Mesenteric fat pad (tissue), 1 donor: ENCODE data around the gene PPP3CA. TPM values are rescaled to one million over a fixed set of nuclear protein-coding genes. Genes with fewer than 3 reads are reported as not detected.
"Not testable (repeated sequence)": the region's sequence is repeated elsewhere in the genome, so short reads cannot be mapped to it uniquely, and the experiment has no call there.

Experiments
- DNase-seq: peaks from one replicate; pipeline ENCODE4 v3.0.0-alpha.2; 2020; ENCODE audit warnings: low spot score
- total RNA-seq: library from RNA; stranded (reverse); fragmentation: NEBNext Ultra II Directional; extraction: Animal tissue kit (Norgen Biotek cat#: 25700); gene quantifications from one replicate; pipeline ENCODE4 v1.2.1, GENCODE V29; 2021
- donor health status: DM: yes; HTN: yes; CAD: no.

Gene PPP3CA
- total RNA-seq, 1 donor from 2014 or later: 50.2 TPM

DNA sequence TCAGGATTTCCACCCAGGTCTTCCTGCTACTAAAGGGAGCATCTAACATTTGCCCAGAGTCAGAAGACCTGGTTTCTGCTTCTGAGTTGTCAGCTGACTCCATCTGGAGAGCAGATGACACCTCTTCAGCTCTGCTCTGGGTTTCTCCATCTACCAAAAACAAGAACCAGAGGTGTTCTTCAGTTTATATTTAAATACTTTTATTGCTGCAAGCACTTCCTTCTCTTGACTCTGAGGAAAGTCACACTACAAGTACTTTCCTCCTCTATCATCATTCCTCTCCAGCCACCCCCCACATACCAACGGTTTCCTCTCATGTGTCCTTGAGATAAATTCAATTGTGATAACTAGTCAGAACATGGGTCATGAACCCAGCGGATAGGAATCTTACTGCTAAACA is 88.4 kb downstream of the PPP3CA start:
- no peak for DNase-seq

DNA sequence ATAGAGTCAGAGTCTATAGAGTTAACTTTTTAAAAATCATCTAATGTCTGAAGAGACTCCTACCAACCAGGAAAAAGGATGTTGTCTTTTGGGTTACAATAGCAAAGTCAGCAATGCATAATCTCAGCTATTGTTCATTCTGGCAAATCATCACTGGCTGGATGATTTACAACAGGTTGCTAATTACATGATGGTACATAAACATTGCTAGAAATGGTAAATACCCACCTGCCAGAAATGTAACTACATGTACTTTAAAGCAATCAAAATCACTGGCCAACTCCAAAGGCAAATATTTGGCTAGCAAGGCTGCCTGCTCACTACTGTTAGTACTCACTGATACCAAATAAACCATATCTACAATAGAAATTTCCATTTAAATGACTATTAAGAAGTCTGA is 91.1 kb downstream of the PPP3CA start:
- no peak for DNase-seq

DNA sequence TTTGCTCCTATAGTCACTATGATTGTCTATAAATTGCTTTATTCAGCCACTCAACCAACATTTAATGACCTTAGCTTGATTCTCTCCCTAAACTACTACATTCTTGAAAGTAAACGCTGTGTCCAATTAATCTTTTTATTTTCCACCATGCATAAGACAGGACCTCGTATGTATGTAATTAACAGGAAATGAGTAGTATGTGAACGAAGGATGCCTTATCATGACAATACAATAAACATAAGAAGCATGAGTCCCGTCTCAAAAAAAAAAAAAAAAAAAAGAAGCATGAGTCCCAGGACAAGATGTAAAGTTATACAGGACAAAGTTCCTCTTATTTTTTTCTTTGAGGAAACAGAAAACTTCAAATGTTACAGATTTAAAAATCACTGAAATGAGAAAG is 92.5 kb downstream of the PPP3CA start:
- no peak for DNase-seq

DNA sequence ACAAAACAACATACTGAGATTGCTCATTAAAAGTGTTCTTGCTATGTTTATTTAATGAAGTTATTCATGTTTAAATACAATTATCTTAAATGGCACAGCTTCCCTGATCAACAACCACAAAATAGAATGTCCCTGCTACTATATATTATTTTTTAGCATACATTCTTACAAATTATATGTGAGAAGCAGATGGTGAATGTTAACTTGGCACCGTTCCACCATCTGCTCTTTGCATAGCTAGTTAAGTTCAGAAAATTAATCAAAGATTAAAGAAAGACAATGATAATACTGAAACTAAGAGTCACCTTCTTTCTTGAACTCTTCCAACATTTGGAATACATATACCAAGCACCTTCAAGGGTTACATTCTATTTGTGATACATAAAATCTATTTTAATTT is 94.2 kb downstream of the PPP3CA start:
- no peak for DNase-seq

DNA sequence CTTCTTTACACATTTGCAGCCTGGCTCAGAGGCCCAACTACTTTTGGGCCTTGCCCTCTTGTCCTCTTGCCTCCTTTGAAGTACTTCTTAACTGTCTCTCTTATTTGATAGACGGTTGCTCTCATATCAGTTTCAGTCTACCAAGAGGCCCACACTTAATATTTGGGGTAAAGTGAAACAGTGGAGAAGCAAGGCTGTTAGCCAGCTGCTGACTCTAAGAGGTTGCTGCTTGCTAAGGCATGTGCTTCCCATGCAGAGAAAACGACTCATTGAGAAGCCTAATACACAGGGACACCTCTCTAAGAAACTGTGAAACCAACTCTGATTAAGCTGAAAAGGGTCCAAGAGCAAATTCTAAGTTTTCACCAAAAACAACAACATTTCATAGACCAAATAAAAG is 94.6 kb downstream of the PPP3CA start:
- DNase-seq: no peak

DNA sequence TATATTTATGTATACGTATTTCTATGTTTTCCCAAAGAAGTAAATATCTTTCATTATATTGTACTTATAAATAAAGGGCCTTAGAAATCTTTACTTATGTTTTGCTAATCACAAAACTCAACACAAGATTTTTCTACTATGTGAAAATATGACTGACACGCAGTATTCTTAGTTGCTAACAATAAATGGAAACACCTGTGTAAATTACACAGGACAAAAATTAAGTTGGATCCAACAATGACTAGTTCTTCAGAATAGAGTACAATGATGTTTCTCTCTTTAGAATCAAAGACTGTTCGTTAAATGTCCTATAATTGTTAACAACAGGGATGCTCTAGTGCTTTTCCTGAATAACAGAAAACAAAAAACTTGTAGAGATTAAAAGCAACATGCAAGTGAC is 96.1 kb downstream of the PPP3CA start:
- no peak for DNase-seq

DNA sequence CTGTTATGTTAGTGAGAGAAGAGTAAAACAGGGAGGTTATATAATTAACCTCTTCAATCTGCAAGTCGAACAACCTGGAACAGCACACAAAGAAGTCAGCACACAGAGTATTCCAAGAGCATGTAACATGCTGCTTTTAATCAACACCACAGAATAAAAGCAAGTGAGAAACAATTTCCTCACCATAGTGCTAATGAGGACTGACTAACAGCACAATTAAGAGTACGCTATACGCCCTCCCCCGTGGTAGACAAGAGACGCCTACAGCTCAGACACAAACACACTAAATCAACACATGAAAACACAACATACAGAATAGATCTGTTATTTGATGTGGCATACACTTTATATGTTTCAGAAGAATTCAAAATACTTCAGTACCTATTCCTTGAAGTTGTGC is 103.0 kb downstream of the PPP3CA start:
- DNase-seq: no peak

DNA sequence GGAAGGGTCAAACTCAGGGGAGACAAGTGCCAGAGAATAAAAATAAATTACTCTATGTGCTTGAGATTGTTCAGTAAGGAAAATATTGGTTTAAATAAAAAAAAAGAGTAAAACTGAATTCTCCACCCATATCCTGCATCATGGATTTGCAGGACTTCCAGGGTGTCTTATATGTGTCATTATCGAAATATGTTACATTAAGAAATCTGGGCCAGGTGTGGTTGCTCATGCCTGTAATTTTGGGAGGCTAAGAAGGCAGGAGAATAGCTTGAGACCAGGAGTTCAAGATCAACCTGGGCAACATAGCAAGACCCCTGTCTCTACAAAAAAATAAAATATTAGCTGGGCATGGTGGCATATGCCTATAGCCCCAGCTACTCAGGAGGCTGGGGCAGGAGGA is 104.9 kb downstream of the PPP3CA start:
- DNase-seq: no peak

DNA sequence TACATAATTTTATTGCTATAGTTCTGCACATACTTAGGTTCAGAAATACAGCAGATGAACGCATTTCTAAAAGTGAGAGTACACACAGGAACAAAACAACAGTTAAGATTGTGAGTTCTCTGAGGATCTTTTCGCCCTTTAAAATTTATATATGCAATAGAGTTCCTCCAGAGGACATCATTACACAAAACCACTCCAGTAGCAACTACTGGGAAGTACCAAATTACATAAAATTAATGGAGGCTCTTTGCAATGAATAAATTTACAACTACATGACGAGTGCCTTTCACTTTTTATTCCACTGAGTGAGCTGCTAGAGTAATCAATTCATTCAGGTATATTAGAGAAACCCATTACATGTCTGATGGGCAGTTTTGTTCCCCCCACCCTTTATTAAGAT is 107.2 kb downstream of the PPP3CA start:
- DNase-seq: no peak

DNA sequence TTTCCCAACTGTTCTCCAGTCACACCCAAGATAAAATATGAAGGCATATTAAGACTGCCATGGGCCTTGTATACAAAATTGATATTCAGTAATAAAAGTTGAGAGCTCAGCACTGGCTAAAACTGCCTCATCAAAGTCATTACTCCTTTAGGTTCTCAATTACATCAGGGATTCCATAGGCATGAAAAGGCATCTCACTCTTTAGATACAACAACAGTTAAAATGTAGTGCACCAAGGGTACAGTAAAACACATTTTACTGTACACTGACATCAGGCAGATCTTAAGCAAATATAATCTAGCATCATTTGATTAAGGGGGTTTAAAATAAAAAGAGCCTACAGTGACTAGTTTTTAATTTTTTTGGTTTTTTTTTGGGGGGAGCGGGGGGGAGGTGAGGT is 107.7 kb downstream of the PPP3CA start:
- no peak for DNase-seq

DNA sequence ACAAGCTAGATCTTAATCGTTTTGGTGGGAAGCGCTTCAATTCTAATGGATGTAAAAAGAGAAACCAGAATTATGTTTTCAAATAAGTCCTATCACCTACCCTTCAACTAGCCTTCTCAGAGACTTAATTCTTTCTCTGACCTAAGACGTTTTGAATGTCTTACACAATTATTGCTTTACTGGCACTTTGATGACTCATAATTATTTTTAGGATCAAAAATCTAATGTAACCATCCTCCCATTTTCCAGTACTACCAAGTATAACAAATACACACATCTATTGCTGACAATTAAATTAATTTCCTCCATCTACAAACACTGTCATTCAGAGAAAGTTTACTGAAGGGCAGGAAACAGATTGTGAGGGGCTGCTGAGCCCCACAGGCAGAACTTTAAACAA is 108.6 kb downstream of the PPP3CA start:
- DNase-seq: no peak

DNA sequence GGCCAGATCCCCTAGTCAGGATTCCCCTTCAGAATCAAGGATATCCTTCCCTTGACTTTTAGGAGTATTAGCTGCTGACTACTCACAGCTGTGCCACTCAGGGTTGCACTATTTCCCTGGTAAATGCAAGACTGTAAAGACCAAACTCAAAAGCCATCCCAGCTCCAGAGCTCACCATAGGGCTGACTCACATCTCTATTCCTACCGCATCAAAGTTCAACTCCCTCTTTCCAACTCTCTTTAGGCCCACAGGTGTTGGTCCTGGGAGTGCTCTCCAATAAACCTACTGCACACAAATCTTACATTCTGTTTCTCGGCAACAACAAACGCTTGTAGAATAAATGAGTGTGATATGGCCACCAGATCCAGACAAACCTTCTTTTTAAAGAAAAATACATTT is 109.6 kb downstream of the PPP3CA start:
- DNase-seq: no peak

DNA sequence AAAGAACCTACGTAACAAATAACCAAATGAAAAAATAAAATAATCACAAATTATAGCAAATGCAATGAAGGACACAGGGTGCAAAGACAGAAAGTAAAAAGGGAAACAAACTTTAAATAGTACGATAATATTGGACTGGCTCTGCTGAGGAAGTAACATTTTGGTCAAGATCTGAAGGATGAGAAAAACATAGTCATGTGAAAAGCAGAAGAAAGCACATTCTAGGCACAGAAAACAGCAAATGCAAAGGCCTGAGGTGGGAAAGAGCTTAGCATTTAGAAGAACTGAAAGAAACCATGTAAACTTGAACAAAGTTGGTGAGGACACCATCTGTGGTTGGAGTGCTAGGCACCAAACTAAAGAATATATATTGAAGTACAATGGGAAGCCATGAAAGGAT is 111.2 kb downstream of the PPP3CA start:
- DNase-seq: no peak

DNA sequence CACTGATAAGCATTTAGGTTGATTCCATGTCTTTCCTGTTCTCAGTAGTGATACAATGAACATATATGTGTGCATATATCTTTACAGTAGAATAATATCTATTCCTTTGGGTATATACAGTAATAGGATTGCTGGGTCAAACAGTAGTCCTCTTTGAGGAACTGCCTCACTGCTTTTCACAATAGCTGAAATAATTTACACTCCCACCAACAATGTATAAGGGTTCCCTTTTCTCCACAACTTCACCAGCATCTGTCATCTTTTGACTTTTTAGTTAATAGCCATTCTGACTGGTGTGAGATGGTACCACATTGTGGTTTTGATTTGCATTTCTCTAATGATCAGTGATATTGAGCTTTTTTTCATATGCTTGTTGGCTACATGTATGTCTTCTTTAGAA is 113.2 kb downstream of the PPP3CA start:
- not testable (repeated sequence) for DNase-seq

DNA sequence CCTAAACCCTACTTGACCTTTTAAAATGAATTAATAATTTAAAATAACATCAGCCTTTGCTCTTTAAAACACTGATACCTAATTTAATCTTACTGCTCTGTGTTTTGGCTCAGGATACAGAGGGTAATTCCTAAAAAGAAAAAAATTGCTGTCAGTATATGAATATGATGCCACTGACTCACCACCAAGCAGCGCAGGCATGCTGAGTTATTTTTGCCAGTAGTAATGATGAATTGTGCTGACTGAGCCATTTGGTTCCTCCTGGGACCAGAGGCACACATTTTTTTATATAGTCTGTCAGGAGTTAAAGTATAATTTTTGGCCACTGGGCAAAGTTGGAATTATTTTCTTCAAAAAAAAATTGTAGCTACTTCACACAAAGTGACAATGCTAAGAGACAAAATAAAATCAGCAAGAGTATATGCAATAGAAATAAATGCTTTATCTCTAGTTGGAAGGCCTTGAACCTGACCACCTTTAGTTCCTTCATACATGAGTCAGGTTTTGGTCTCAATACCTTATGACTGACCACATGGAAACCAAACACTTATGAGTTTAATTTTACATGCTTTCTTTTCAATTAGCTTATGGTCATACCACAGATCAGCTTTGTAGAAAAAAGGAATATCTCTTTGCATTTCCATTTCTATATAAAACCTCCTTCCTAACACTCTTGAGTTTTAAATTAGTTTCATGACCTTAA is 115.1 kb downstream of the PPP3CA start:
- no peak for DNase-seq

DNA sequence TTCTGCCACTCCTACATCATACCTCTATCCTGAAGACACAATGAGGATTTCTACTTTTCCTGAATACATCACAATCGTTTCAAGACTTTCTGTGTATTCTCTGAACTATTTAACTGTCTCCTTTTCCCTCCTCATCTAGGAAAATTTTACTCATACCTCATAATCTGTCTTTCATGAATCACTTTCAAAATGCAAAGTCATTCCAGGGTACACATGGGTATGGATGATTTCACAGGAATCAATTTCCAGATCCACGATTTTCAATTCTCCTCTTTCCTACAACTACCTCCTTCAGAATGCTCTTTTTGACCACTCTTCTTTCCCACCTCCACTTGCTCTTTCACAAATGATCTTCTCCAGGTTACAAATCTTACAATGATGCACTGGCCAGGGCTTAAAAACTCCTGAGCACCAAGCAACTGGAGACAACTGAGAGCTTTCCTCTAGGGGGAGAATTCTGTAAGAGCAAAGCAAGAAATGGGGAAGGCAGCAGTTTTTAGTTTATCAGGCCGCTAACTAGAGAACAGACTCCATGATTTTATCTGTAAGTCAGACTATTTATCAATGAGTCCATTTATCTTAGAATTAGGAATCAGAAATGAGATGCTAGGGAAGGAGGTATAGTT is 116.4 kb downstream of the PPP3CA start:
- DNase-seq: no peak

DNA sequence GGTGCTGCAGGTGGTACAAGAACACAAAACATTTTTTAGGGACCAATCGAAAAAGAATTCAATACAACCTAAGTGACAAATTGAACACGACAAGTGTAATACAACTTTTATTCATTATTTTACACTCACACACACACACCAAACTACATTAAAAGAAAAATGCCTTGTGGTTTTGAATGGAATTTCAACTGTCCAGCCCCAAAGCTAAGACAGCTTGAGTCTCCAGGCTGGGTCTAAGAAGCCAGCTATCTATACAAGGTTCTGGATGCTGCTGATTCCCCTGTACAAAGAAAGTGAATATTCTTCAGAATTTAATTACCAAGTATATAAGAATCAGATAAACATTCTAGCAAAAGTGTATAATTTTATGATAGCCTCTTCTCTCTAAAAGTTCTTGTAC is 118.2 kb downstream of the PPP3CA start:
- DNase-seq: no peak

DNA sequence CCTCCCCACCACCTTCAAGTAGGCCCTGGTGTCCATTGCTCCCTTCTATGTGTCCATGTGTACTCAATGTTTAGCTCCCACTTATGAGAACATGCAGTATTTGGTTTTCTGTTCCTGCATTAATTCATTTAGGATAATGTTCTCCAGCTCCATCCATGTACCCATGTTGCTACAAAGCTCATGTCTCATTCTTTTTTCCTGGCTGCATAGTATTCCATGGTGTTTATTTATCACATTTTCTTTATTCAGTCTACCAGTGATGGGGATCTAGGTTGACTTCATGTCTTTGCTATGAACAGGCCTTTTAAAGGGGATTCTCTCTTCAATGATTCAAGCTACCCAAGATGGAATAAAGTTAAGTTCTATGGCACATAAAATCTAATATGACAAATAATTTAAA is 119.6 kb downstream of the PPP3CA start:
- no peak for DNase-seq

DNA sequence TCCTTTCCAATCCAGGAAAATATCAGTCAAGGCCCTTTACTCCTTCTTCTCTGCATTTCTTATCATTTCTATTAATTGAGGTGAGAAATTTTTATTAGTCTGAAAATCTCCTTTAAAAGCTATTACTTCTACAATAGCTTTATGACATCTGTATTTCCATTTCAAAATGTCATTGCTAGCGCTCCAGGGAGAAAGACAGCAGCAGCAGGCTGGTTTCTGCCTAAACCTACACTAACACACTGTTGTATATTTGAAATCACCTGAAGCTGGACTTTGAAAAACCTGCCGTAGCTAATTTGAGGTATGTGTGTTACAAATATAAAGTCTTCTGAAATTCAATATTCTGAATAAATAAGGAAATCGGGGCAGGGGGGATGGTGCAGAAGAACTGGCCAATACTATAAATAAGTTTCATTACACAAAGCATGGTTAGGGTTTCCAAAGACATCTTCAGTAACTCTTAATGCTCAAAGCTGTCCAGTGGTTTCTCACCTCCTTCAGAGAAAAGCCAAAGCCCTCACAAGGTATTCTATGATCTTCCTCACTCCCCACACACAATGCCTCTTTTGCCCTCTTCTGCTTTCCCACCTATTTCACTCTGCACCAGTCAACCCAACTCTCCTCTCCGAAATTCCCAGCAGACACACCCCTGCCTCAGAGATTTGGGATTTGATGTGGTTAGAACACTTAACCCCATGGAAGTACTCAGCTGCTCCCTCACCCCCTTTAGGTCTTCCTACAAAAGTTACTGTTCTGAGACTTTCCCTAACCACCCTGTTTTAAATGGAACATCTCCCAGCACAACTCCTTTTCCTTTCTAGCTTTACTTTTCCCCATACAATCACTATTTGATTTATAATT is 122.7 kb downstream of the PPP3CA start:
- DNase-seq: no peak

DNA sequence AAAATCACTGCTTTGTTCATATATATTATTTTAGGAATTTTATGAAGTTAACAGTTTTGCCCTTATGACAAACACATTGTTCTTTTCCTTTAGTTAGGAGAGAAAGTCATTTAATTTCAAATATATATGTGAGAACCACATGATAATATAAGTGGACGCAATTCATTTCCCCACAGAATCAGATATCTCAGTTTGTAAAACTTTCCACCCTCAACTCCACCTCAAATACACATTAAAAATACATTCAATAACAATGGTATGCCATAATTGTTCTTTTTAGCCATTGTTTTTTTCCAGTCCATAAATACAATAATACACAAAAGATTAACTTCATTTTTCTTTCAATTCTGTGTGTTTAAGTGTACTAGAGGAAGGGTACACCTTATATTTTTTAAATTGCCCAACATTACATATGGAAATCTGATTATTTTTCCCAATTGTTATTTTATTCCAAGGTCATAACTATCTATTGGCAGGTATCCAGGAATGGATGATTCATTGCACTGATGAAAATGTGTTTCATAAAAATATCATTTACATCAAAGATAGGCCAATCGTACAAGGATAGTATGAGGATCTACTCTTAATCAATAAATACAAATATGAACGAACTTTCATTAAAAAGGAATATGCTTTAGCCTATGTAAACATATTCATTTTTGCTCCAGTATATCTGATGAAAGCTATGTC is 125.0 kb downstream of the PPP3CA start:
- DNase-seq: no peak

DNA sequence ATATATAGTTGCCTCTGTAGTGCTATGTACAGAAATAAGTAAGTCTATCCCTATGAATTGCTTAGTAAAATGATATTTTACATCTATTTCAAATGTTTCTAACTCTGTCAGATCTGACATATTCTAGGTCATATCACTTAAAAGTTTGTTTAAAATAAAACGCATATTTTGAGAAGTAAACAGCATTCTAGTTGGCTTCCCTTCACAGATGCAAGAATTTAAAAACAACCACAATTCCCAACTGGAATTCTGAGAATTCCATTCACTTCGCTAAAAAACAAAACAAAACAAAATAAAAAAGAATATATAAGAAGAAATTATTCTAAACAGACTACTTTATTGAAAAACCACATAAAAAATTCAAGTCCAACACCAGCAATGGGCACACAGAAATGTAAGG is 126.0 kb downstream of the PPP3CA start:
- DNase-seq: no peak

DNA sequence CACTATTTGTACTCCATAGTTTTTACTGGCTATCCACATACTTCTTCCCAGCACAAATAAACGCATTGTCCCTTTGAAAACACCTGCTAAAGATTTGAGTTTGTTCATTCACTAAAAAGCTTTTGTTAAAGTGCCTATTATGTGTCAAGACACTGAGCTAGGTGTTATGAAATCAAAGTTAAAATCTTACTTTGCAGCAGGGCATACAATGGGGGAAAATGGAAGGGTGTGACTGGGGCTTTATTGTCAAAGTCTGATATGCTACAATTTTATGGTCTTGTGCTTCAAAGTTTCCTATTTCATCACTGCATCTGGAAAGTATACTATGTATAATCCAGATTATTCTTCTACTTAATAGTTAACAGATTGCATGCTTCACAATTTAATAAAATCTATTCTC is 128.4 kb downstream of the PPP3CA start:
- no peak for DNase-seq
